ENCODE data around the gene RGL1.

Gene RGL1

DNA sequence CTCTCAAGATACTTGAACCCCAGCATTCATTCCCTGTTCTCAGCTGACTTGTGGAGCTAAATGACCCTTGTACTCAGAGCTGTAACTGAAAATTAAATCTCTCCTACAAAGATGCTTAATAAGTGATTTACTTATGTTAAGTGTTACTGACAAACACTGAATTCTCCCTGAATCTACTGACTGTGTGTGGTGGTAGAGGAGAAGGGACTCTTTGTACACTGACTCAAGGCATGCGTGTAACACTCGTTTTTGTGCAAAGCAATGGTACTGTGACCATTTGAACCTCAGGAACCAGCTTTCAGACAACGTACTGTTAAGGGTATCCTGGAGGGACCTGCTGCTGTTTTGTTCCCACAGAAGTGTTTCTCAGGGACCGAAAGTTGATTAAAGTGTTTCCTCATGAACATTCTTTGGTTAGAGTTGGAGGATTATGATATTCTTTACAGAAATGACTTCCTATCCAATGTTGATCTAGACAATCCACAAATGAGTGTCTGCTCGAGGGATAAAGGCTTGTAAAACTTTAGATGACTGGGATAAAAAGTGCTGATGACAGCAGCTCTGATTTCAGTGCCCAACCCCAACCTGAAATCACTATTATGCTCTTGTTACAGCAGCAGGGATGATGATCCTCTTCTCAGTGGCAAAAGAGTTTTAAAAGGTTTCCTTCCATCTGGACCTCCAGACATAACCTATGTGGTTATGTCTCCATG is 12.8 kb downstream of the RGL1 start:
- no peak for DNase-seq (ENCODE audit: extremely low read depth in 1 of 2, low read depth in 1 of 2)

DNA sequence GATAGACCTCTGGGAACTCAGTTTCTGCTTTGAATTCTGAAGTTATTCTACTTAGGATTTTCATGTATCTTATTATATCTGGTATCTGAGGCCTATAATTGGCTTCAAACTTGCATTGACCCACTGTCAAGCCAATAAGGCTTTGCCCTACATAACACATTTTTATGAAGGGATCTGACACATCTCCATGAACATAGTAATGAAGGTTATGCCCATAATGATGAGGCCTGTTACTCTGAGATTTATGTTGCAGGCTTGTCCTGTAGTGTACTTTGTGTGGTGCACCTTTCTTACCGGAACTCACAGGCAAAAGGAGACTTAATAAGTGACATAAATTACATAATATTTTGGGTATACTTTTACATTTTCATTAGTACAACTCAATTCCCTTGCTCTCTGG is 14.1 kb downstream of the RGL1 start:
- no peak for DNase-seq (ENCODE audit: extremely low read depth in 1 of 2, low read depth in 1 of 2)

DNA sequence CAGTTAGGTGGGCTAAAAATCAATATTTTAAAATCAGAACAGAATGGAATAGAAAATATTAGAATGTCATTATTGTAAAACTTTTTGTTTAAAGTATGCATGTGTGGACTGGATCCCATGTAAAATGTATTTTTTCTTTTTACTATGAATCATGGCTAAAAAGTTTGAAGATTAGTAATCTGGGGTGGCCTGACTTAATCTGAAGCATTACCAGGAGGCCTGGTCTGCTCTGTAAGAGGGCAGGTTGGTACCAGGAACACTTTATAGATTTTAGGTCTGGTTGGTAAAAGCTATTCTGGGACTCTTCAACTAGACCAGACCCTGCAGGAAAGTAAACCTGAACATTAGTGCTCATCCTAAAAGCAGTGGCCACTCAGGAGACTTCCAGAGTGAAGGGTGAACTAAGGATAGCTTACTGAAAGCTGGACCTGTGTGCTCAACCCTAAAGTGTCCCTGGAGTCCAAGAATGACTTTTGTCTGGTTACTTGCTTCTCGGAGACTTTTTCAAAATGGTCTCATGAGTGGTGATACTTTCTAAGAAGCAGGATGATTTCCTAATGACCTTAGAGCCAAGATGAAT is 16.5 kb downstream of the RGL1 start:
- DNase-seq (ENCODE audit: extremely low read depth in 1 of 2, low read depth in 1 of 2) = no peak

DNA sequence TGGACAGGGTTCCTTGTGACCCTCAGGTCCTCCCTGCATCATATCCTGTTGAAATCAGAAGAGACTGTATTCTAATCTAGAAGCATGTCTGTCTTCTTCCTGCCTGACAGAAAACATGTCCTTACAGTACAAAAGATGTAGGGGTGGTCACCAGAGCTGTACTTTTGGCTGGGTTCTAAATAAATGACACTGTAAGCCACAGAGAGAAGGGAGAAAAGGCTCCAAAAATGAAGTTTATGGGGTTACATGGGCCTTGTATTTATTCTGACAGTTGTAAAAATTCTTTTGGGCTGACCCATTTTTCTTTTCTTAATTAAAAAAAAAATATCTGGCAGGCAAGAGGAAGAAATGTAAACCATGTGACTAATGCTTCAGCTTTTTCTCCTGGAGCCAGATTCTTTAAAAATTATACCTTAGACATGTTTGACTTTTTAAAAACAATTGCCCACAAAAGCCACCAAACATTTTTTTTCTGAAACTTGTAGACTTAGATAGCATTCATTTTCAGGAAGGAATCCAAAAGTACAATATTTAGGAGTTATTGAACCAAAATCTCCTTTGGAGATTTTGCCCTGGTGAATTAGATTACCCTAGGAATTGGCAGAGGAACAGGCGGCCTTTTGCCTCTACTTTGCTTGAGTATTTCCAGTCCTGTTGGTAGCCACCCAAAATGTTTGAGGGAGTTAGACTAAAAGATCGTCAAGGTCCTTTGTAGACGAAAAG is 17.1 kb downstream of the RGL1 start:
- no peak for DNase-seq (ENCODE audit: extremely low read depth in 1 of 2, low read depth in 1 of 2)

DNA sequence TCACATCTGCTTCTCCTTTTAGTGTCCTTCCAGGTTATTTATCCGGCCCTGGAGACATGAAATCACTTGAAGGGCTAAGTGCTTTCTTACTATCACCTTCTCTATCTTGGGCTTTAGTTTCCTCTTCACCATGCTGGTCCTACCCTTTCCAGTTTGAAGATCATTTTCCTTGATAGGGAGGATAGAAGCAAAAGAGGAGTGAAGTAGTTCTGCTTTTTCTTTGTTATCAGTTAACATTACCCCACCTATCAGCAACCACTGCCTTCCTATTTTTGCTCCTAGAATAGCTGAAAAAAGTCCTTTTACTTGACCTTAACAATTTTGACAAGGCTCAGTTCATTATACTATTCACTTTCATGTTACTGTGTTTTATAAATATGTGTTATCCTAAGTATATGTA is 19.4 kb downstream of the RGL1 start:
- no peak for DNase-seq (ENCODE audit: extremely low read depth in 1 of 2, low read depth in 1 of 2)

DNA sequence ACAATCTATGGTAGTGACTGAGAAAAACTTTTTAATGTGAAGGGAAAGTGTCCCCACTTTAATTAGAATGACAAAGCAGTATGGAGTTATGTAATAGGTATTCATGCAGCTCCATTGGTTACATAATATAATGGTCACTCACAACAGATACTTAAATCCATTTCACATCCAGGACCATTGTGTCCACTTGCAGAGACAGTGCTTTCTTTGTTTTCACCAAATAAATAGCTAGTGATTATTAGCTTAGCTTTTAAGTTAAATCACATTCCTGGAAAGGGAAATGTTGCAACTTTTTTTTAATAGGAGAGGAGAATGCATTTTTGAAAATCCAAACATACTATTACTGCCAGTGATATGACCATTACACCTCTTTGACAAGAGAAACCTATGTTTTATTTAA is 22.9 kb downstream of the RGL1 start:
- no peak for DNase-seq (ENCODE audit: extremely low read depth in 1 of 2, low read depth in 1 of 2)

DNA sequence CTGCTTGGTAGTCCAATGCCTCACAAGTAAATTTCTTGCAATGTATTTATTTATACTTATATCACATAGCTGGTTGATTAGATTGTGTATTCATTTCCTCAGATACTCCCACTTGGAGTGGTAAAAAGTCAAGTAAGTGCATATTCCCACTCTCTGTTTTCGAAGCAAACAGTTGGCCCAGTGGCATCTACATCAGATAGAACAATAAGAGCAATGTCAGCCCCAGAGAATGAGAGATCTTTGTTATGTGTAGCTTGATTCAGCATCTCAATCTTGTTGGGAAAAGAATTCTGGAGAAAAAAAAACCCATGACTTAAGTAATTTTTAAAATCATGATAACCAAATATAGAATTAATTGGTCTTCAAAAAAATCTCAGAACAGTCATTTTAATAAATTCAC is 25.5 kb downstream of the RGL1 start:
- DNase-seq (ENCODE audit: extremely low read depth in 1 of 2, low read depth in 1 of 2) = no peak

DNA sequence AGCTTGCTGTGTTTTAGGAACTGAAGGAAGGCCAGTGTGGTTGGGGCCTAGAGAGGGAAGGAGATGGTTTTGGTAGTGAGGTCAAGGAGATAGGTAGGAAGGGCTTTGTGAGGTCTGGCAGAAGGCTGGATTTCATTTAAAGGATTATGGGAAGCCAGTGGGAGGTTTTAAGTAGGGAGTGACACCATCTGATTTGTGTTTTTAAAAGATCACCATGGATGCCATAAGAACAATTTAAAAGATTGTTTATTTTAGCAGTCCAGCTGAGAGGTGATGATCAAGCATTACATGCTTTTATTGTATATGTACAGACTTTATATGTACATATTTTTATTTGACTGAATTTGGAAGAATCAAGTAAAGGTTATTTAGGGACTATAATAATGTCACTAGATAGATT is 26.4 kb downstream of the RGL1 start:
- DNase-seq (ENCODE audit: extremely low read depth in 1 of 2, low read depth in 1 of 2) = no peak

DNA sequence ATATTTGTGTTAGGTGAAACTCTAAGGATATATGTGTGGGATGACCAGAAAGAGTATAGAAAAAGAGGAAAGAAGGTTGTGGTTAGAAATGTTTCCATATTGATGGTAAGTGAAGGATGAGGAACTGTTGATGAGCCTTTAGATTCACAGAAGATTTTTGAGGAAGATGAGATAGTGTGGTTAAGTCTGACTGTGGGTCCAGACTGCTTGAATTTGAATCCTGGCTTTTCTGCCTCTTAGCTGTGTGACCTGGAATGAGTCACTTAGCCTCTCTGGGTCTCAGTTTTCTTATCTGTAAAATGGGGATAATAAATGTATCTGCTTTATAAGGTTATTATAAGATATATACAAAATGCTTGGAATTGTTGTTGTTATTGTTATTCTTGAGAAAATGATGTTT is 27.5 kb downstream of the RGL1 start:
- no peak for DNase-seq (ENCODE audit: extremely low read depth in 1 of 2, low read depth in 1 of 2)

DNA sequence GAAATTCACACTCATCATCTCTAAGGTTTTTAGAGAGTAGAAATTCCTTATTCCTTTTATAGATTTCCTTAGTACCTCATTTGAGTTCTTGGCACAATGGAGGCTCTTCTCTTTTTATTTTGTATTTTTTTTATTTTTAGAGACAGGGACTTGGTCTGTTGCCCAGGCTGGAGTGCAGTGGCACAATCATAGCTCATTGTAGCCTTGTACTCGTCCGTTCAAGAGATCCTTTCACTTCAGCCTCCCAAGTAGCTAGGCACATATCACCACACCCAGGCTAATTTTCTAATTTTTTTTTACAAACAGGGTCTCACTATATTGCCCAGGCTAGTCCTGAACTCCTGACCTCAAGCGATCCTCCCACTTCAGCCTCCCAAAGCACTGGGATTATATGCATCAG is 29.6 kb downstream of the RGL1 start:
- no peak for DNase-seq (ENCODE audit: extremely low read depth in 1 of 2, low read depth in 1 of 2)

DNA sequence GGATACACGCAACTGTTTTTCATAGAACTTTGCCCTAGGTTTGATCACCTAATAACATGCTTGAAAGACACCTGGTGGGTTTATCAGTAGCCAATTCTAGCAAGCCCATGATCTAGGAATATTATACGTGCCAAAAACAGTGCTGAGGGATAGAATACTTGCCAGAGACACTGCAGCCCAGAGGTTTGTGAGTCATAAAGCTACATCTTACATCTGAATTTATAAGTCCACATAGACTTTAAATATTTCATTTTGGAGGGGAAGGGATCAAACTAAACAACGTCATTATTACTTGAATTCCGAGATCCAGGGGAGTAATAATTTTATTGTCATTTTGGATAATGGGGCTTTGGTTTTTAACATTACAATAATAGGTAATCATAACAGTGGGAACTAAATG is 31.7 kb downstream of the RGL1 start:
- no peak for DNase-seq (ENCODE audit: extremely low read depth in 1 of 2, low read depth in 1 of 2)

DNA sequence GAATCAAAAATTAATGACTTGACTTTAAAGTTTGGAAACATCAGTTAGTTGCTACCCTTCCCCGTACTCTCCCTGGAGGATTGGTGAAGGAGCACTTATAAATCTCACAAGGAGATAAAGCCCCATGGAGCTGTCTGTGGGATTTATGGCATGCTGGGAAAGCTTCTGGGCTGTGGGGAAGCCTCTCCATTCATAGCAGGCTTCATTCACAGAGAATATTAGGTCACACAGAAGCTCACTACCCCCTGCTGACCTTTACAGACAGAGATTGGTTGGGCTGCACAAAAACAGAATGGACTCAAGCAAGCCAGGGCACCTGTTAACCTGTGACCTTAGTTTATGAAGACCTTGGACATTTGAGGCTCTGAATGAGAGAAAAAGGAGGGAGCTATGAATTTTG is 32.1 kb downstream of the RGL1 start:
- no peak for DNase-seq (ENCODE audit: extremely low read depth in 1 of 2, low read depth in 1 of 2)

DNA sequence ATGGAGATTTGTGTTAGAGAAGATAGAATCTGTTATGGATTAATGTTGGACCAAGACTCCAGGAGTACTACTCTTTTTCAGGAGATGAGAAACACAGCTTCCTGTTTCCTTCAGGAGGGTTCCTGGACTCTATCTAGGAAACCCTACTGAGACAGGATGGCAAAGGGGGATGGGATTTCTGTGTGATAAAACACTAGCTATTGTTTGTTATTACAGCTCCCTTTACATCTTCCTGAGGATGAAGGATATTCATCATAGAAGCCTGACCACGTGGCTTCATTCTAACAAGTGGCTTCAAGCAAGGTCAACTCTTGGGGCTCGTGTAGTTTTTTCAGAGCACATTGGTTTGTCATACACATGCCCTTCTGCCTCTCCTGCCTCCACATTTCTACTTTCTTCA is 33.3 kb downstream of the RGL1 start:
- no peak for DNase-seq (ENCODE audit: extremely low read depth in 1 of 2, low read depth in 1 of 2)

DNA sequence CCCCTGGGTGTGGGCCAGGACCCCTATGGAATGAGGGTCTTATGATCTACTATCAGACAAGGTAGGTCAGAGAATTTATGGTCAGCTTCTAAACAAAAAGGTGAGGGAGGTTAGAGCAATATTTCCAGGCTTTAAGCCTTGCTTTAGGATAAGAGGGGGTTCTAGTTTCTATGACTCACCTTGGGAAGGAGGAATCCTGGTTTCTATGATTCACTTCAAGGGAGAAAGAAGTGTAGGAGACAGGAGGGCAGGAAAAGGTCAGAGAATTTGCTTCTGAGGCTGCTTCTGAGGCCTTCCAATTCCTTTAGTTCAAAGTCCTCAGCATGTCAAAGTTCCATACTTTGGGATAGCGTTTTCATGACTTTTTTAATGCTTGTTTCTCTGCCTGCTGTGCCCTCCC is 35.2 kb downstream of the RGL1 start:
- DNase-seq (ENCODE audit: extremely low read depth in 1 of 2, low read depth in 1 of 2) = no peak

DNA sequence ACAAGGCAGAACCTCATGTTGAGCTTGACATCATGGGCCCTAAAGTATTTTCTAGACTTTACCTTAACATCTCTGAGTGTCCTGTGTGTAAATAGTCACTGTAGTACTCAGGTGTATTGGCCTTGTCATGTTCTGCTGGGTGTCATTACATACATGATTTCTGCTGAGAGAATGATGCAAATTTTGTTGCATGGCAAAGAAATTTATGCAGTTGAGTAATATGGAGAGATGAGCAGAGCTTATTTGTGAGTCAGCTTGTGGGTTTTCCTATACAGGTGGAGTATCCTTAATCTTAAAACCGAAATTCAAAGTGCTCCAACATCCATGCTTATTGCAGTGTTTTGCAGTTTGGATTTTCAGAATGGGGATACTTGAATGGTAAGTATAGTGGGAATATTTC is 36.6 kb downstream of the RGL1 start:
- no peak for DNase-seq (ENCODE audit: extremely low read depth in 1 of 2, low read depth in 1 of 2)

DNA sequence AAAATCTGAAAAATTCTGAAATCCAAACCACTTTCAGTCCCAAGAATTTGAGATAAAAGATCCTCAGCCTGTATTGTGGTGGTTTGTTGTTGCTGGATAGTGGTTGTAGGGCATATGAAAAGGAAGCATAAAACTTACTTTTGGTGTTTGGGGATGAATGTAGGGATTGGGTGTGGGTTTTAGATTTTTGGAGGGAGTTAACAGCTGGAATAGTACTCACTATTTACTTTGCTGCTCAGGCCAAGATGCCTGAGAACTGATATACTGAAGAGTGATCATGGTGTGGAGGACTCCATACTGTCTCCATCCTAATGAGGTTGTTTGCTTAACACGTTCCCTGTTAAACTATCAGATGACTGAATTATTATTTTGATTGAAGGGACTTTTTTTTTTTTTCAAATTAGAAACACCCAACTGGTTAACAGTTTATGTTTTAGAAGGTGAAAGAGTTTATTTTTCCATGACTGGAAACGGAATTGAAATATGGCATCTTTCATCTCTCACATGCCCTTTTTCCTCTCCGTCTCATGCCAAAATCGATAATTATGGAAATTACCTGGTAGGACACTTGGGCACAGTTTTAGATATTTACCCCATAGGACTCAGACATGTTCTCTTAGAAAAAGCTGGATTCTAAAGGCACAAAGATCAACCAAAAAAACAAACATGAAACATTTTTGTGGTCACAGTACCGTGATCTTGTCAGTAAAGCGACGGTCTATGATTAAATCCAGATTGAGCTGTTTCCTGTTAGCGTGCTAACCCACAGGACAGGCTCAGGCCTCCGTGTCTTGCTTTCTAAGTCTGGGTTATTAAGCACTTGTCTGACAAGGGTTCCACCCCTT is 37.3 kb downstream of the RGL1 start:
- DNase-seq (ENCODE audit: extremely low read depth in 1 of 2, low read depth in 1 of 2) = no peak

DNA sequence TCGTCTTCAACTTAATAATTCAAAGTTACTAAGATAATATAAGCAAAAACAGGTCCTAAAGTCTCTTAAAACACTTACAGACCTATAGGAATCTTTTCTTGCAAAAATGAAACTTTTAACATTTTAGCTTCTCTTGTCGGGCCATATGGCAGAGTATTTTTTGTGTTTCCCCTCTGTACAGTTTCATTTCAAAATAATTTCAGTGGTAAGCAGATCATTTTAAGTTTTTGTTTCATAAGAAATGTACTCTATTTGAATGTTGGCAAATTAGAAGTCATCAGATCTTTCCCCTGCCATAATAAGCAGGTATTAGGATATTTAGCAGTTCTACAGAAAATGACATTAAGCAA is 37.9 kb downstream of the RGL1 start:
- DNase-seq (ENCODE audit: extremely low read depth in 1 of 2, low read depth in 1 of 2) = no peak

DNA sequence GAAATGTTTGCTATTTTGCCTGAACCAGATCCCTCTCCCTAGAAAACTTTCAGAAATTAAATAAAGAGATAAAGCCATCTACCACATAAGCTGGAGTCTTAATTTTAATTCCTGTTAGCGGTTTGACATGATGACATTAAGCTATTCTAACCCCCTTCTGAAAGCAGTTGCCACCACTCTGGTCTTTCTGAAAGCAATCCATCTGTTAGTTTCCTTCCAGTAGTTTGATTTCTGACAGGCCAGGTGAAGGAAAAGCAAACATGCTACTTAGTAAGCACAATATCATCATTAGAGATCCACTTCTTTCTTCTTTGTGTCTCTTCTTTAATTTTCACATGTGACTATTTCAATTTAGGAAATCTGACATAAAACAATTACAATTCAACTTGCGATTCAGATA is 39.9 kb downstream of the RGL1 start:
- DNase-seq (ENCODE audit: extremely low read depth in 1 of 2, low read depth in 1 of 2) = no peak

DNA sequence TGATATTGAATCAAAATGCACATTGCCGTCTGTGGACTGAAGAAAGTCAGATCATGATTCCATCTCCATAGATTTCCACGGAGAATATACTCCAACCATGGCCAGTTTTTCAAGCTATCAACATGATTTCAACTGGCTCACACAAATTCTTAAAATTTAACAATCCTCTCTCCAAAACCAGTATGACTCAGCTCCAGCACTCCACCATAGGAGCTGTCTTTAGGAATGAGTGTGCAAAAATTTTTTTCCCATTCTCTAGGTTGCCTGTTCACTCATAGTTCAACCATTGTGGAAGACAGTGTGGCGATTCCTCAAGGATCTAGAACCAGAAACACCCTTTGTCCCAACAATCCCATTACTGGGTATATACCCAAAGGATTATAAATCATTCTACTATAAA is 40.8 kb downstream of the RGL1 start:
- no peak for DNase-seq (ENCODE audit: extremely low read depth in 1 of 2, low read depth in 1 of 2)

DNA sequence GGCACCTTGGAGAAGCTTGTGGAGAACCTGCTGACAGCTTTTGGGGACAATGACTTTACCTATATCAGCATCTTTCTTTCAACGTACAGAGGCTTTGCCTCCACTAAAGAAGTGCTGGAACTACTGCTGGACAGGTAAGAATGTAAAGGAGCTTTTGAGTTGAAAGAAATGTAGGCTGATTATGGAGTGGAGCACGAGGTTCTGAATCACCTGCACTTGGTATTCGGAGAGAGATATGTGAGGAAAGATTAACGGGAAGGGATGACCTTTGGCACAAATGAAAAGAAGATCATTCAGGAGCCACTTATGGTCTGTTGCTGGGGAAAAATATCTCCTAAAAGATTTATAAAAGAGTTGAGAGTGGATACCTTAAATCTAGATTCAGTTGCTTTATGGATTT is 42.7 kb downstream of the RGL1 start:
- no peak for DNase-seq (ENCODE audit: extremely low read depth in 1 of 2, low read depth in 1 of 2)

DNA sequence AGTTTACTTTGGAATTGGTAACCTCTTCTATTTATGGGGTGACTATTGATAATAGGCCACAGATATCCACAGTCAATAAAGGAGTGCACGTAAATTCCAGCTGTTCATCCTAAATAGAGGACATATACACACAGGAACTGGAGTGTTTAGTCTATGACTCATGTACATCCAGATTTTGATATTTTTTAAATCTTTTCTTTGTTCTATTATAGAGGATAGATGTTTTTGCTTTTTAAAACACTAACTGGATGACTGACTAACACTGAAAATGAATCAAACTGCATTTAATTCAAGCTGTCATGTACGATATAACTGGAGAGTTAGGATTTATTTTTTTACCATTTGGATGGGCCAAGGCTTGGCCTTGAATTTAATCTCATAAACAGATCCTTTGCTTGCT is 45.9 kb downstream of the RGL1 start:
- DNase-seq (ENCODE audit: extremely low read depth in 1 of 2, low read depth in 1 of 2) = no peak

DNA sequence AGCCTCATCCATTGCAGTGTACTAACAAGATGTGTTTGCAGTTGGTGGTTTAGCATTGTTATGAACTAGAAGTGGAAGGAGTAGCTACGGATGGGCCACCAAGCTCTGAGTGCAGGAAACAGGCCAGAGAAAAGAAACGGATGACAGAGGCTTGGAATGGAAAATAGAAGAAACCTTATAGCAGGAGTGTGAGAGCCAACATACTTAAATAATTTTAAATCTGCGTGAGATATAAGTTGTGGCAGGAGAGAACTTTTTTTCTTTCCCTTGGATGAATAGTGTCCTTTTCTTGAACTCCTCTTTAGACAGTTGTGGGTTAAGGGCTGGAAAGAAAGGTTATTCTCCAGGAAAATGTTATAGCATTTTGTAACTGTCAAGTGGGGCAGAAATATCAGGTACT is 54.2 kb downstream of the RGL1 start:
- no peak for DNase-seq (ENCODE audit: extremely low read depth in 1 of 2, low read depth in 1 of 2)
